NCI-H187 (cell line): ENCODE results near the gene SERF2.
"Not testable (repeated sequence)": the region's sequence is repeated elsewhere in the genome, so short reads cannot be mapped to it uniquely, and the experiment has no call there.

Source experiments
- DNase-seq, 2 experiments: peaks; one replicate each; lab custom pipeline; 2025; lab: John Stamatoyannopoulos, UW

SERF2 gene

DNA sequence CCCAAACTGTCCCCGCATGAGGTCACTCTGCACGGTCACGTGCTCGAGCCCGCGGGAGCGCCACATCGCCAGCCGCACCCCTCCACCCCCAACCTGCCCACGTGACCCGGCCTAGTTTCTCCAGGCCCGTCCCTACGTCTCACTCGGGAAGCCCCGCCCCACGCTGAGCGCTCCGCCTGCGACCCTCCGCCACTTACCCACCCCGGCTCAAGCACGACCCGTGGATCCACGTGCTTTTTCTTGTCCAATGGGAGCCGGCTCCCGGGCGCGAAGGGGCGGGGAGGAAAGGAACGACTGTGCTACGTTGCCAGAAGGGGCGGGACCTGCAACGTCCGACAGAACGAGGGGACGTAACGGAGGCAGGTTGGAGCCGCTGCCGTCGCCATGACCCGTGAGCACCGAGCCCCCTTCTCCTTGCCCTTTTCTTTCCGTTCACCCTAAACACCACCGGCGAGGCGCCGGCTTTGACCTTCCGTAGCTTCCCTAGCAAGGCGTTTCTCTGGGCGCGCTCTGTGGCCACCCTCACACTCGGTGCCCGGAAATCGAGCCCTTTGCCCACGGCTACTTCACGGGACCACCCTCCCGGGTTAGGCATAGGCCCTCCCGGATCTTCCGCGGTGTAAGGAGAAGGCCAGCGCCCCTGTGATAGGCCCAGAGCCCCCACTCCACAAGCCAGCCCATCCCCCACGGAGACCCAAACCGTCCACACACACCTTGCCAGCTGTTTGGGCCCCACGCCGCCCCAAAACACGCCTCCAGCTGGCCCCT is at the start of gene SERF2:
TSS of gene SERF2 (plus strand) at position 328 of the 768 bp plus-strand sequence. CDS start at position 385, 57 bp downstream.
- DNase-seq: peak; percentile 86 to 96

DNA sequence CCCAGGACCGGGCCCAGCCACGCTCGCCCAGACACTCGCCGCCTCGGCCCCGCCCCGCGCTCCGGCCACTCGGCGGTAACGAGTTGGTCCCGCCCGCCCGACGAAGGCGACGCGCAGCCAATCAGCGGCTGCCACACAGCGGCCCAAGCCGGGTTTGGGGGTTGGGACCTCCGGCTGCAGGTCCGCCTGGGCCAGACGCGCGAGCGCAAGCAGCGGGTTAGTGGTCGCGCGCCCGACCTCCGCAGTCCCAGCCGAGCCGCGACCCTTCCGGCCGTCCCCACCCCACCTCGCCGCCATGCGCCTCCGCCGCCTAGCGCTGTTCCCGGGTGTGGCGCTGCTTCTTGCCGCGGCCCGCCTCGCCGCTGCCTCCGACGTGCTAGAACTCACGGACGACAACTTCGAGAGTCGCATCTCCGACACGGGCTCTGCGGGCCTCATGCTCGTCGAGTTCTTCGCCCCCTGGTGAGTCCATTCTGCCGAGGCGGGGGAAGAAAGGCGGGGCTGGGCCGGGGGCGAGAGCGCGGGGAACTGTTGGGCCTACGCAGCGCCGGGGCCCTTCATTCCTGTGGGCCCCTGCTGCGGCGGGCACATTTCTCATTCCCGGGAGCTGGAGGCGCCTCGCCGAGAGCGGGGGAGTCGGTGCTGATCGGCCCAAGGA is 45.7 kb upstream of the SERF2 start, which contains the start of gene PDIA3:
TSS of gene PDIA3 (plus strand) at position 194 of the 658 bp plus-strand sequence. CDS start at position 296, 102 bp downstream.
- DNase-seq: peak; percentile 8 to 44

DNA sequence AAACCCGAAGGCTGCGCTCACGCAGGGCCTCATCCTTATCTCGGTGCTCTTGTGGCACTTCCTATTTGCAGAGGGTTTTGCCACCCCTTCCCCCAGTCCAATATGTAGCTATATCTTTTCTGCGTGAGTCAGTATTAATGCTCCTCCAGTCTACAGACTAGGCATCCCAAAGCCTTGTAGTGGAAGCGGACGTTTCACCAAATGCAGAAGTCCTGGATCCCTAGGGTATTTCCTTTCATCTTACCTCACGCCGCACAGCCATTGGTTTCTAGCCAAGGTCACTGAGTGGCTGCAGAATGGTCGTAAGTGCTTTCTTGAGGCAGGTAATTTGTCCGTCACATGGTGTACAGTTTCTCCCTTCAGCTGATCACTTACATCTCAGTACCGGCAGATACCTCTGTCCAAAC is 45.2 kb upstream of the SERF2 start:
- DNase-seq: not testable (repeated sequence)

DNA sequence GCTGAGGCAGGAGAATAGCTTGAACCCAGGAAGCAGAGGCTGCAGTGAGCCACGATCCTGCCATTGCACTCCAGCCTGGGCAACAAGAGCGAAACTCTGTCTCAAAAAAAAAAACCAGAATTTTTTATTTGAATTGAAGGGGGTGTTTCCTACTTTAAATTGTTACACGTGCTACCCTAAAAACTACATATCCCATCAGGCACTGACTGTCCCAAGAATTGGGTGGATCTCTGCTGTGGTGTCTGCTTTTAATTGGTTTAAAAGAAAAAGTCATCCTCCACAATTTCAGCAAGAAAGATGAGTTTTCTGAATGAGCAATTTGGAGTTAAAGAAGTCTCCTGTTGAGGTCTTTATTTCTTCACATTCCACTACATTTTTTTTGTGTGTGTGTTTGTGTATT is 43.7 kb upstream of the SERF2 start:
- no peak for DNase-seq

DNA sequence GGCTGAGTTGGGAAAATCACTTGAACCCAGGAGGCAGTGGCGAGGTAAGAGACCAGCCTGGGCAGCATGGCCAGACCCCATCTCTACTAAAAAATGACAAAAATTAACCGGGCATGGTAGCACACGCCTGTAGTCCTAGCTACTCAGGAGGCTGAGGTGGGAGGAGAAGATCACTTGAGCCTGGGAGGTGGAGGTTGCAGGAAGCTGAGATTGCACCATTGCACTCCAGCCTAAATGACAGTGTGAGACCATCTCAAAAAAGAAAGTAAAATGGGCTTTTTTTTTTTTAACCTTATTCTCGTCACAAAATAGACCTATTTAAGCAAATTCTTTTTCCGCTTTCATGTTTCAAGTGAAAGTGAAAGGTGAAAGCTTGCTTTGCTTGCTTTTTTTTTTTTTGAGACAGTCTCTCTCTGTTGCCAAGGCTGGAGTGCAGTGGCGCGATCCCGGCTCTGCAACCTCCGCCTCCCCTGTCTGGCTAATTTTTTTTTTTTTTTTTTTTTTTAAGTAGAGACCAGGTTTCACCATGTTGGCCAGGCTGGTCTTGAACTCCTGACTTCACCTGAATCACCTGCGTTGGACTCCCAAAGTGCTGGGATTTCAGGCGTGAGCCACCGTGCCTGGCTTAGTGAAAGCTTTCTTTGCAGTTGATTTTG is 42.3 kb upstream of the SERF2 start:
- no peak for DNase-seq

GRCh38 chr15:43751885-43752284 is 40.2 kb upstream of the SERF2 start:
- no peak for DNase-seq

DNA sequence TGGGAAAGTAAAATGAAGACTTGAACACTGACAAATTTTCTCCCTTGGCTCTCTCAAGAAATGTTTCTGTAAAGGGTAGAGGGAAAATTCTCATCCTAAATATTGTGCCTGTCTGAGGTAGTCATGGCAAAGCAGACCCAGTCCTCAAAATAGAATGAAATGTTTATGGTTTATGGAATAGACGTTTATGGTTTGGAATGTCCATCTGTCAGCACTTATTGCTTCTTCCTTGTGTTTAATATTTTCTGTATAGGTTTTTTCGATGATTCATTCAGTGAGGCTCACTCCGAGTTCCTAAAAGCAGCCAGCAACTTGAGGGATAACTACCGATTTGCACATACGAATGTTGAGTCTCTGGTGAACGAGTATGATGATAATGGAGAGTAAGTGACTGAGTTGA is 29.3 kb upstream of the SERF2 start:
- DNase-seq: no peak

DNA sequence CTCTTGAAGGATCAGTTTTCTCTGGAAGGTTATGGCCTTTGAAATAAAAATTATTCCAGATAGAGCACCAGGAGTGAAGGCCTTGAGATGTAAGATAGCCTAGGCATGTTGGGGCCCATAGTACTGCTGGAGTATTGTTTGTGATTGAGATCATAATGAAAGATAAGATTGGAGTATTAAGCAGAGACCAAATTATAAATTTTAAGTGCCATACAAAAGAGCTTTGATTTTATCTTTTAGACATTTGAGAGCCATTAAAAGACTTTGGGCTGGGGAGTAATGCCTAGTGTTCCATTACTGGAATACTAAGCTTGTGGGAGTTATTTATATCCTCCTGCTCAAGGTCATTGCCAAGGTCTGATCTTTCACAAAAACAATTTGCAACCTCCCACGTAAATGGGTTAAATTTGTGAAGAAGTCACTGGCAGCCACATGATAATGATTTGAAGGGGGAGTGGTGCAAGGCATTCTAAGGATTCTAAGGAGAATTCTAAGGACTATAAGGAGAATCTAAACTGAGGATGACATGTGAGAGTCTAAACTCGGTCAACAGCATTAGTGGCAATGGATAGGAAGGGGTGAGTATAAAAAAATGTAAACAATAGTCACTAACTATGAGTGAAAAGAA is 28.2 kb upstream of the SERF2 start:
- no peak for DNase-seq

DNA sequence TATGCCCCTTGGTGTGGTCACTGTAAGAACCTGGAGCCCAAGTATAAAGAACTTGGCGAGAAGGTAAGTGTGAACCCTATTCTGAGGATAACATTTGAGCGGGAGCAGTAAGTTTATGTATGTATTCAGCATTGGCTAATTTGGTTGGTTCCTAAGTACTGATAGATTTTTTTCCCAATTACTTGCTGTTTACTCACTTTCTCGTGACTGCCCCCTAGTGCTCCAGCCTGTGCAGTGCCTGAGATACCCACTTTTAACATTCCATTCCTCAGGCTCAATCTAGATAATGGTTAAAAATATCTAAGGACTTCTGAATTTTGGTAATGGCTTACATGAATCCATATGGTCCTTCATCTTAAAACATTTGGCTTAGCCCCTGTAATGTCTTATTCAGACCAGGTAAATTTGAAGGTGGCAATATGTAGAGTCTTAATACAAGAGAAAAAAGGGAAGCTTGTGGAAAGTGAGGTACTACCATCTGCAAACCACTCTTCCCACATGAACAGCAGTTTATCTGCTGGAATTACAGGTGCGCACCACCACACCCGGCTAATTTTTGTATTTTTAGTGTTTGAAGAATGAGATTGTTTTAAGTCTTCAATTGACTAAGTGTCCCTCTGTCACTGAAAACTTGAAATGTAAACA is 22.4 kb upstream of the SERF2 start:
- no peak for DNase-seq

- no peak for DNase-seq
These were observed 20.3 kb upstream of the SERF2 start for GRCh38 chr15:43771816-43772215.

DNA sequence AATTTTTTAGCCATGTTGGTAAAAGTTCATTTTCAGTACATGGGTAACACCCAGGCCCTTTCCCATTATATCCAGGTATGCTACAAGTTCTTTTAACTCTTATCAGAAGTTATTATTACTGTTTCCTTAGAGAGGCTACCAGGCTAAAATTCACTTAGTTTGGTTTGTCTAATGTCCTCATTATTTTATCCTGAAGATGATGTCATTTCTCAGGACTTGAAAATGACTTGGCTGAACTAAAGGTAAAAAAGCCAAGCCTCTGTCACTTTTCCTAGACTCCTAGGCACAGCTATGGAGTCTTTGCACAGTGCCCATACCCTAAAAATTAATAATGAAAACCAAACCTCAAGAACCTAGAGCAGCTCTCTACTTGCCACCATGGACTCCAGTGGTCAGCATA is 19.5 kb upstream of the SERF2 start:
- no peak for DNase-seq

- no peak for DNase-seq
These were observed 18.1 kb upstream of the SERF2 start for GRCh38 chr15:43774062-43774461.

- DNase-seq: peak; percentile 33 to 38
These were observed 16.6 kb upstream of the SERF2 start for GRCh38 chr15:43775411-43775965.

DNA sequence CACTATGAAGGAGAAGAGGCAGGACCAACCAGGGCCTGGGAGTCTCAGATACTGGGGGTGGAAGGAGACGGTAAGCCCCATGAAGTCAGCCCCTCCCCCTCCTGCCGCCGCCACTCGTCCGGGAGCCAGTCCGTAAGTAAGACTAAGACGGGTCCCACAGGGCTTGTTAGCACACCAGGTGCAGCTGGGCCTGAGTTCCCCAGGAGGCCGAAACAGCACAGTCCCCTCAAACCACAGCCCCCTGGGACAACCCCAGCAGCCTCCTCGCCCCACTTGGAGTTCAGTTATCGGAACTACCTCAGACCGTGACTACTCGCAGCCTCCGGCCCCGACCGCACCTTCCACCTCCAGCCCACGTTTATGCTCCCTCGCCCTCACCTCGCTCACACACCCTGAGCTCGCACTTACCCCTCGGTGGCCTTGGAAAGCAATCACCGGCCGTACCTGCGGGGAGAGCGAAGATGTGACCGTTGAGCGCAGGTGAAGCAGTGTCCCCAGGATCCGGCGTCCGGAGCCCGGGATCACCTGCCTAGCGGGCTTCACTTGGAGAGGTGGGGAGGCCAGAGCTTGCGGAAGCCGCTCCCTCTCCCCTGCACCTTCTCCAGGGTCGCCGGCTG is 15.9 kb upstream of the SERF2 start:
- DNase-seq: peak in 1 of 2 experiments; percentile 57

- DNase-seq: peak; percentile 44 to 88
These were observed 15.3 kb upstream of the SERF2 start, which contains the start of gene ELL3 for GRCh38 chr15:43776718-43777266. TSS of gene ELL3 (minus strand) at chr15:43776966. CDS start at chr15:43776901, 65 bp downstream.

- DNase-seq: peak; percentile 19 to 88
These were observed 14.7 kb upstream of the SERF2 start for GRCh38 chr15:43777267-43777914.

DNA sequence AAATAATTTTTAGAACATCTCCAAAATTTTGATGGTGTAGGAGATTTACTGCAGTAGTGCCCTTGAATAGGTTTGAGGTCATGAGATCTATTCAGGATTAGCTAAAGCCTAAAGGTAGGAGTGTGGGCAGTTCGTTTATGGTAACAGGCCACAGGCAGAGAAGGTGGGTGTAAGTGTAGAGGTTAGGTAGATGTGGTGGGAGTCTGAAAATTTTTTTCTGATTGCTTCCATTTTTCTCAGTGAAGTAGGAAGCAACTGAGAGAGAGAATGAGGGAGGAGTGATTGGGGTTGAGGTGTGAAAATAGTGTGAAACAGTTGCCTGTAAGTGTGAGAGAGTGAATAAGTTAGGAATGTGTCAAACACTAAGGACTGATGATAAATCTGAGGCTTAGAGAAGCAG is 13.1 kb upstream of the SERF2 start:
- DNase-seq: no peak

- no peak for DNase-seq
These were observed 2.7 kb upstream of the SERF2 start for GRCh38 chr15:43789409-43789808.

DNA sequence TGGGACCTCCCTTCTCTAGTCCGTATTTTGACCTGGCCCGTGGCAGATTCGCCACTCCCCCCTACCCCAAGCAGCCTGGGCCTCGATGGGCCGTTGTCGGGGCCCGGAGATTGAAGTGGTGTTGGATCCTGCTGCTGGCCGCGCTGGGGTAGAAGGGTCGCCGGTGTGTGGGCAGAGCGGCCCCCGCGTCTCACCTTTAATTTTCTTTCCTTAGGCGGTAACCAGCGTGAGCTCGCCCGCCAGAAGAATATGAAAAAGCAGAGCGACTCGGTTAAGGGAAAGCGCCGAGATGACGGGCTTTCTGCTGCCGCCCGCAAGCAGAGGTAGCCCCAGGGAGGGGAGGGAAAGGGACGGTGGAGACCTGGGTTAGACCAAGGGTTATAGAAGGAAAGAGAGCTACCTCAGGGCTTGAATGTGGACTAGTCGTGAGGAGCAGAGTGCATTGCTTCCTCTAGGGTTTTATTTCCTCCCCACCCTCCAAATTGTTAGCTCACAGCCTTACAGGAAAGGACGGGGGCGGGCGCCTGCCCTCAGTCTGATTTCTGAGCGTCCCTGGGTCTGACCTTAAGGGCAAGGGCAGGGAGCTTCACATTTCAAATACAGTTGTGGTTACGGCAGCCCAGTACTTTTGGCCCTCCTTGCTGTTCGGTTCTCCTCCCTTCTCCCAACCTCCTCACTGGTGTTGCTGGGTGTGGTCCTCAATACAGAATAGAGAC is 799 bp downstream of the SERF2 start:
- DNase-seq: no peak
